ENCODE measurements around the gene IFNA13. TPM values are rescaled to one million over a fixed set of nuclear protein-coding genes. Genes with fewer than 3 reads are reported as not detected.
A peak's percentile ranks its signal among the peaks of the same experiment; 100 is the strongest.

Gene IFNA13
- polyA plus RNA-seq, 2 of the 4 experiments (the other 2 are of a cell fraction), result not detected

DNA sequence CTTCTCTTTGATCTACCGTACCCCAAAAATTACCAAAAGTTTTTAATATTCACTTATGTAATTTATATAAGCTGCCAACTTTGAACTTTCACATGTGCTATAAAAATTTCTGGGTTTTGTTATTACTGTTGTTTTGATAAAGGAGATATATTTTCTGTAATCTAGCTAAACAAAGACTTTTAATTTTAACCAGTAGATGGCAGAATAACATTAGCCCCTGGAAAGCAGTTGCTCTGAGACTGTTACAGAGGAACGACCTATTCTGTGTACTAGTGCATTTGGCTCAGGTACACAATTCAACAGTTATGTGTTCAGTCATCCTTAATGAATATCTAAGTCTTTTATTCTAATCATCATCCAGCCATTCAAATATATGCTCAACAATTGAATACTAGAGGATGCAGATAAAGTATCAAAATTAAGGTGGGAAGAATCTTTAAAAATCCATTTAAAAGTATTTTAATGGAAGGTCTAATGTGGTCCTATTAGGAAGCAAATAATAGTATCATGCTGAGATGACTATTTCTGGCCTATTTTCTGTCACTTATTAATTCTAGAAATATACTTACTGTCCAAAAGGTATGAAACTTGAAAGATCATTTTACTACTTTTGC, 41.2 kb downstream of the IFNA13 start:
- DNase-seq (ENCODE audit: low read depth in 1 of 2, low spot score in 1 of 2) (peak; percentile 40 to 42), FAIRE-seq (peak; percentile 51), ATAC-seq (peak; percentile 88 to 91)
- ChIA-PET CTCF (interaction anchor here (0.7 to 2.6 kb wide), 39 partner anchors 8 to 911 kb away, joined by 3 to 18 read pairs (median 4); partner anchors contain the start of genes IFNA1 and KLHL9), POLR2A (interaction anchor here (1.0 to 1.2 kb wide), 2 partner anchors 9 to 444 kb away, joined by 3 to 4 read pairs; partner anchors contain the start of gene KLHL9)
- TF ChIP-seq RFX5 (IDR thresholded peaks at IDR 0.05) (no peak), RAD21 (conservative IDR thresholded peaks at IDR 0.05 in 1 of 2, IDR thresholded peaks at IDR 0.05 in 1 of 2) (peak; percentile 81 to 85), HMGXB4 (CRISPR knock-in tag; IDR thresholded peaks at IDR 0.05; ENCODE audit: borderline replicate concordance) (no peak), SMC3 (IDR thresholded peaks at IDR 0.05) (peak; percentile 61), MYC (IDR thresholded peaks at IDR 0.05; ENCODE audit: borderline replicate concordance, low read length) (no peak), BHLHE40 (IDR thresholded peaks at IDR 0.05; ENCODE audit: low read depth, low read length) (no peak)
- TF ChIP-seq, protein P1, sequence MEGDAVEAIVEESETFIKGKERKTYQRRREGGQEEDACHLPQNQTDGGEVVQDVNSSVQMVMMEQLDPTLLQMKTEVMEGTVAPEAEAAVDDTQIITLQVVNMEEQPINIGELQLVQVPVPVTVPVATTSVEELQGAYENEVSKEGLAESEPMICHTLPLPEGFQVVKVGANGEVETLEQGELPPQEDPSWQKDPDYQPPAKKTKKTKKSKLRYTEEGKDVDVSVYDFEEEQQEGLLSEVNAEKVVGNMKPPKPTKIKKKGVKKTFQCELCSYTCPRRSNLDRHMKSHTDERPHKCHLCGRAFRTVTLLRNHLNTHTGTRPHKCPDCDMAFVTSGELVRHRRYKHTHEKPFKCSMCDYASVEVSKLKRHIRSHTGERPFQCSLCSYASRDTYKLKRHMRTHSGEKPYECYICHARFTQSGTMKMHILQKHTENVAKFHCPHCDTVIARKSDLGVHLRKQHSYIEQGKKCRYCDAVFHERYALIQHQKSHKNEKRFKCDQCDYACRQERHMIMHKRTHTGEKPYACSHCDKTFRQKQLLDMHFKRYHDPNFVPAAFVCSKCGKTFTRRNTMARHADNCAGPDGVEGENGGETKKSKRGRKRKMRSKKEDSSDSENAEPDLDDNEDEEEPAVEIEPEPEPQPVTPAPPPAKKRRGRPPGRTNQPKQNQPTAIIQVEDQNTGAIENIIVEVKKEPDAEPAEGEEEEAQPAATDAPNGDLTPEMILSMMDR (IDR thresholded peaks at IDR 0.05), result peak; percentile 84
- Histone ChIP-seq H3K4me1 (peaks cover 14% of the 10 kb centered on the region; the same call in 2 of the 3 replicates), H3K27ac (no peak overlapping the region), H3K9me3 (no peaks in the 10 kb centered on the region), H3K4me3 (no peak overlapping the region), H3K4me2 (no peak overlapping the region)
- 17% methylated on average over 2 of the region's 2 CpGs for WGBS (ENCODE audit: missing lambda C conversion rate)

GRCh38 chr9:21324047-21324446, 43.8 kb downstream of the IFNA13 start:
- no peak overlapping the region for H3K27ac ChIP-seq
- DNase-seq (ENCODE audit: low read depth in 1 of 2, low spot score in 1 of 2), result no peak
- POLR2A ChIA-PET, result interaction anchor here (1.1 kb wide), 1 partner anchor 11 kb away, joined by 5 read pairs; the partner anchor contains the start of gene KLHL9
- ATAC-seq, result no peak
- no peaks in the 10 kb centered on the region for H3K9me3 ChIP-seq
- H3K4me3 ChIP-seq, result no peak overlapping the region
- 96% methylated on average over 4 of the region's 4 CpGs for WGBS (ENCODE audit: missing lambda C conversion rate)
- CTCF ChIA-PET, result interaction anchor here (0.9 to 1.8 kb wide), 7 partner anchors 11 to 1146 kb away, joined by 3 to 14 read pairs (median 6); partner anchors contain the start of gene KLHL9
- peak; percentile 56 for FAIRE-seq
- TF ChIP-seq CBX8 (IDR thresholded peaks at IDR 0.05) (no peak), SMC3 (IDR thresholded peaks at IDR 0.05) (no peak), ZNF302 (CRISPR knock-in tag; IDR thresholded peaks at IDR 0.05) (no peak), CHD2 (IDR thresholded peaks at IDR 0.05; ENCODE audit: low read length, partially characterized antibody) (no peak), RARB (CRISPR knock-in tag; IDR thresholded peaks at IDR 0.05) (no peak), EHF (CRISPR knock-in tag; IDR thresholded peaks at IDR 0.05) (no peak), SREBF2 (IDR thresholded peaks at IDR 0.05) (no peak), JUNB (IDR thresholded peaks at IDR 0.05) (no peak), CHD4 (IDR thresholded peaks at IDR 0.05; ENCODE audit: borderline replicate concordance) (no peak), MAFK (IDR thresholded peaks at IDR 0.05; ENCODE audit: partially characterized antibody) (no peak), RFX5 (IDR thresholded peaks at IDR 0.05) (no peak), NR3C1 (IDR thresholded peaks at IDR 0.05) (no peak), KDM1A (IDR thresholded peaks at IDR 0.05; ENCODE audit: low read depth) (no peak)
- TF ChIP-seq, protein P2, sequence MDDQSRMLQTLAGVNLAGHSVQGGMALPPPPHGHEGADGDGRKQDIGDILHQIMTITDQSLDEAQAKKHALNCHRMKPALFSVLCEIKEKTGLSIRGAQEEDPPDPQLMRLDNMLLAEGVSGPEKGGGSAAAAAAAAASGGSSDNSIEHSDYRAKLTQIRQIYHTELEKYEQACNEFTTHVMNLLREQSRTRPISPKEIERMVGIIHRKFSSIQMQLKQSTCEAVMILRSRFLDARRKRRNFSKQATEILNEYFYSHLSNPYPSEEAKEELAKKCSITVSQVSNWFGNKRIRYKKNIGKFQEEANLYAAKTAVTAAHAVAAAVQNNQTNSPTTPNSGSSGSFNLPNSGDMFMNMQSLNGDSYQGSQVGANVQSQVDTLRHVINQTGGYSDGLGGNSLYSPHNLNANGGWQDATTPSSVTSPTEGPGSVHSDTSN (IDR thresholded peaks at IDR 0.05), result no peak
- TF ChIP-seq, protein P3, sequence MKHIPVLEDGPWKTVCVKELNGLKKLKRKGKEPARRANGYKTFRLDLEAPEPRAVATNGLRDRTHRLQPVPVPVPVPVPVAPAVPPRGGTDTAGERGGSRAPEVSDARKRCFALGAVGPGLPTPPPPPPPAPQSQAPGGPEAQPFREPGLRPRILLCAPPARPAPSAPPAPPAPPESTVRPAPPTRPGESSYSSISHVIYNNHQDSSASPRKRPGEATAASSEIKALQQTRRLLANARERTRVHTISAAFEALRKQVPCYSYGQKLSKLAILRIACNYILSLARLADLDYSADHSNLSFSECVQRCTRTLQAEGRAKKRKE (CRISPR knock-in tag; IDR thresholded peaks at IDR 0.05; ENCODE audit: low read depth), result no peak
- H3K4me1 ChIP-seq, result peaks cover 6% of the 10 kb centered on the region; the same call in 1 of the 3 replicates
- no peak overlapping the region for H3K4me2 ChIP-seq

Data from A549 (cell line).